ENCODE results near the gene SSR3.

- TF ChIP-seq LEF1 (IDR thresholded peaks at IDR 0.05; ENCODE audit: borderline replicate concordance), result no peak
- TF ChIP-seq SUZ12 (IDR thresholded peaks at IDR 0.05), result no peak
- TF ChIP-seq FOXM1 (IDR thresholded peaks at IDR 0.05; ENCODE audit: borderline replicate concordance), result no peak
- TF ChIP-seq TARDBP (IDR thresholded peaks at IDR 0.05), result no peak
- TF ChIP-seq ZNF384 (IDR thresholded peaks at IDR 0.05), result no peak
- no peak for TF ChIP-seq NFRKB (IDR thresholded peaks at IDR 0.05)
- no peak for TF ChIP-seq SP1 (IDR thresholded peaks at IDR 0.05)
- no peak for TF ChIP-seq FOXA1 (IDR thresholded peaks at IDR 0.05)
- TF ChIP-seq CTBP1 (IDR thresholded peaks at IDR 0.05; ENCODE audit: borderline replicate concordance), result no peak
- TF ChIP-seq BHLHE40 (IDR thresholded peaks at IDR 0.05; ENCODE audit: borderline replicate concordance), result no peak
- no peak for TF ChIP-seq ELF4 (IDR thresholded peaks at IDR 0.05)
- TF ChIP-seq, protein P1, sequence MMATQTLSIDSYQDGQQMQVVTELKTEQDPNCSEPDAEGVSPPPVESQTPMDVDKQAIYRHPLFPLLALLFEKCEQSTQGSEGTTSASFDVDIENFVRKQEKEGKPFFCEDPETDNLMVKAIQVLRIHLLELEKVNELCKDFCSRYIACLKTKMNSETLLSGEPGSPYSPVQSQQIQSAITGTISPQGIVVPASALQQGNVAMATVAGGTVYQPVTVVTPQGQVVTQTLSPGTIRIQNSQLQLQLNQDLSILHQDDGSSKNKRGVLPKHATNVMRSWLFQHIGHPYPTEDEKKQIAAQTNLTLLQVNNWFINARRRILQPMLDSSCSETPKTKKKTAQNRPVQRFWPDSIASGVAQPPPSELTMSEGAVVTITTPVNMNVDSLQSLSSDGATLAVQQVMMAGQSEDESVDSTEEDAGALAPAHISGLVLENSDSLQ (IDR thresholded peaks at IDR 0.05), result no peak
- no peak for TF ChIP-seq HDGF (IDR thresholded peaks at IDR 0.05; ENCODE audit: borderline replicate concordance)
Measured at GRCh38 chr3:156576051-156576450, 21.1 kb upstream of the SSR3 start.

All from HEK293T (cell line).